Right lobe of liver (tissue), 4 donors: ENCODE results near the gene COL24A1.
"Not testable (repeated sequence)": the region's sequence is repeated elsewhere in the genome, so short reads cannot be mapped to it uniquely, and the experiment has no call there.

ENCODE experiments used
- POLR2A ChIP-seq: fragments of 450-650 bp; IDR thresholded peaks from one replicate; pipeline ENCODE4 v1.6.1; 2017; ENCODE audit warnings: antibody characterized with exemption, mild to moderate bottlenecking
- TF ChIP-seq, protein P1 (sequence below), 4 donors: fragments of 200-600 bp in 3 of 4; fragments of 450-650 bp in 1 of 4; IDR thresholded peaks; one replicate each; pipeline versions ENCODE4 v1.5.1 to v1.8.0; 2016 to 2022; ENCODE audit warnings: antibody characterized with exemption in 4 of 4, mild to moderate bottlenecking in 2 of 4
- donor health status: DM: no; HTN: no; CAD: no.
- donor health status: DM: no; HTN: no; CAD: no.
- donor health status: DM: no; HTN: yes; CAD: no.

DNA sequence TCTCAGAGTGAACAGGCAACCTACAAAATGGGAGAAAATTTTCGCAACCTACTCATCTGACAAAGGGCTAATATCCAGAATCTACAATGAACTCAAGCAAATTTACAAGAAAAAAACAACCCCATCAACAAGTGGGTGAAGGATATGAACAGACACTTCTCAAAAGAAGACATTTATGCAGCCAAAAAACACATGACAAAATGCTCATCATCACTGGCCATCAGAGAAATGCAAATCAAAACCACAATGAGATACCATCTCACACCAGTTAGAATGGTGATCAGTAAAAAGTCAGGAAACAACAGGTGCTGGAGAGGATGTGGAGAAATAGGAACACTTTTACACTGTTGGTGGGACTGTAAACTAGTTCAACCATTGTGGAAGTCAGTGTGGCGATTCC is 323.4 kb downstream of the COL24A1 start:
- TF ChIP-seq, protein P1, sequence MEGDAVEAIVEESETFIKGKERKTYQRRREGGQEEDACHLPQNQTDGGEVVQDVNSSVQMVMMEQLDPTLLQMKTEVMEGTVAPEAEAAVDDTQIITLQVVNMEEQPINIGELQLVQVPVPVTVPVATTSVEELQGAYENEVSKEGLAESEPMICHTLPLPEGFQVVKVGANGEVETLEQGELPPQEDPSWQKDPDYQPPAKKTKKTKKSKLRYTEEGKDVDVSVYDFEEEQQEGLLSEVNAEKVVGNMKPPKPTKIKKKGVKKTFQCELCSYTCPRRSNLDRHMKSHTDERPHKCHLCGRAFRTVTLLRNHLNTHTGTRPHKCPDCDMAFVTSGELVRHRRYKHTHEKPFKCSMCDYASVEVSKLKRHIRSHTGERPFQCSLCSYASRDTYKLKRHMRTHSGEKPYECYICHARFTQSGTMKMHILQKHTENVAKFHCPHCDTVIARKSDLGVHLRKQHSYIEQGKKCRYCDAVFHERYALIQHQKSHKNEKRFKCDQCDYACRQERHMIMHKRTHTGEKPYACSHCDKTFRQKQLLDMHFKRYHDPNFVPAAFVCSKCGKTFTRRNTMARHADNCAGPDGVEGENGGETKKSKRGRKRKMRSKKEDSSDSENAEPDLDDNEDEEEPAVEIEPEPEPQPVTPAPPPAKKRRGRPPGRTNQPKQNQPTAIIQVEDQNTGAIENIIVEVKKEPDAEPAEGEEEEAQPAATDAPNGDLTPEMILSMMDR (IDR thresholded peaks at IDR 0.05) = not testable (repeated sequence)
- not testable (repeated sequence) for TF ChIP-seq POLR2A
